Measurements from ENCODE around the gene EFCAB12. TPM values are rescaled to one million over a fixed set of nuclear protein-coding genes. Genes with fewer than 3 reads are reported as not detected.
A peak's percentile ranks its signal among the peaks of the same experiment; 100 is the strongest.
"Not testable (repeated sequence)": the region's sequence is repeated elsewhere in the genome, so short reads cannot be mapped to it uniquely, and the experiment has no call there.

EFCAB12 gene
- total and polyA plus RNA-seq, 2 donors (not counting 3 experiments of a cell fraction or from before 2014, with no cell fraction given) = 0.15 to 0.49 TPM

GRCh38 chr3:129413687-129414506 is 14.5 kb downstream of the EFCAB12 start:
- H2AFZ ChIP-seq (ENCODE audit: low read depth, low read length) = no peak overlapping the region
- DNase-seq (ENCODE audit: low read depth, low spot score) = peak; percentile 71
- CTCF ChIA-PET = interaction anchor here (0.7 to 2.2 kb wide), 9 partner anchors 9 to 86 kb away, joined by 3 to 6 read pairs (median 4); partner anchors contain the start of gene EFCAB12

GRCh38 chr3:129413238-129413637 is 15.2 kb downstream of the EFCAB12 start:
- BruUV-seq (replicated peaks); dilution Hi-C loops (cut with MboI; ENCODE audit: extremely low pct_ligation_motif_present, low sequenced_read_pairs); DNase-seq (ENCODE audit: low read depth, low spot score); H3K4me3 ChIP-seq (replicated peaks in 1 of 3; ENCODE audit: insufficient read depth in 1 of 3, low read depth in 1 of 3, low read length in 3 of 3); H3K4me2 ChIP-seq (ENCODE audit: insufficient read depth, low read length); H3K9me3 ChIP-seq (replicated peaks; ENCODE audit: control insufficient read depth, insufficient read depth, low read length); intact Hi-C loops (cut with micrococcal nuclease); H3K79me2 ChIP-seq (ENCODE audit: control insufficient read depth, insufficient read depth, low read length); FAIRE-seq; H3K9me1 ChIP-seq (replicated peaks; ENCODE audit: control insufficient read depth, extremely low read depth, insufficient read depth, low read length); POLR2A ChIA-PET; H2AFZ ChIP-seq (ENCODE audit: low read depth, low read length); H4K20me1 ChIP-seq (replicated peaks; ENCODE audit: control insufficient read depth, extremely low read depth, insufficient read depth, low read length); H3K27ac ChIP-seq (ENCODE audit: insufficient read depth, low read depth, low read length); H3K27me3 ChIP-seq (ENCODE audit: control insufficient read depth in 2 of 2, insufficient read depth in 2 of 2, low read length in 2 of 2); H3K9ac ChIP-seq (replicated peaks; ENCODE audit: extremely low read depth, insufficient read depth, low read length); H3K36me3 ChIP-seq (ENCODE audit: control insufficient read depth in 2 of 2, extremely low read depth in 1 of 2, insufficient read depth in 2 of 2, low read length in 2 of 2); H3K4me1 ChIP-seq (ENCODE audit: control insufficient read depth, extremely low read depth, insufficient read depth, low read length): not testable (repeated sequence)
- CTCF ChIA-PET = interaction anchor here (0.9 to 2.2 kb wide), 7 partner anchors 9 to 30 kb away, joined by 3 to 6 read pairs (median 4); partner anchors contain the start of gene EFCAB12

More at GRCh38 chr3:129413687-129414506, 14.5 kb downstream of the EFCAB12 start:
- BruUV-seq (replicated peaks) = no TSS peak
- Histone ChIP-seq H3K4me2 (ENCODE audit: insufficient read depth, low read length) (no peak overlapping the region), H3K79me2 (ENCODE audit: control insufficient read depth, insufficient read depth, low read length) (no peaks in the 10 kb centered on the region), H3K9ac (replicated peaks; ENCODE audit: extremely low read depth, insufficient read depth, low read length) (no peak overlapping the region), H3K27ac (ENCODE audit: insufficient read depth, low read depth, low read length) (no peak overlapping the region), H3K9me1 (replicated peaks; ENCODE audit: control insufficient read depth, extremely low read depth, insufficient read depth, low read length) (no peaks in the 10 kb centered on the region), H3K4me1 (ENCODE audit: control insufficient read depth, extremely low read depth, insufficient read depth, low read length) (peaks cover 8% of the 10 kb centered on the region), H4K20me1 (replicated peaks; ENCODE audit: control insufficient read depth, extremely low read depth, insufficient read depth, low read length) (no peaks in the 10 kb centered on the region), H3K9me3 (replicated peaks; ENCODE audit: control insufficient read depth, insufficient read depth, low read length) (no peaks in the 10 kb centered on the region), H3K36me3 (ENCODE audit: control insufficient read depth in 2 of 2, extremely low read depth in 1 of 2, insufficient read depth in 2 of 2, low read length in 2 of 2) (no peaks in the 10 kb centered on the region), H3K27me3 (ENCODE audit: control insufficient read depth in 2 of 2, insufficient read depth in 2 of 2, low read length in 2 of 2) (no peaks in the 10 kb centered on the region), H3K4me3 (replicated peaks in 1 of 3; ENCODE audit: insufficient read depth in 1 of 3, low read depth in 1 of 3, low read length in 3 of 3) (no peak overlapping the region)
- no peak for TF ChIP-seq POLR2A (IDR thresholded peaks at IDR 0.05; ENCODE audit: low read depth, low read length)
- TF ChIP-seq JUN (IDR thresholded peaks at IDR 0.05; ENCODE audit: borderline replicate concordance, insufficient read depth, insufficient read length, low read depth) = peak; percentile 57
- TF ChIP-seq EZH2 (IDR thresholded peaks at IDR 0.05; ENCODE audit: borderline replicate concordance, low read depth, low read length, severe bottlenecking) = no peak
- no peak for TF ChIP-seq POLR2AphosphoS5 (IDR thresholded peaks at IDR 0.05; ENCODE audit: insufficient read depth, low read depth, low read length)
- TF ChIP-seq, protein P1, sequence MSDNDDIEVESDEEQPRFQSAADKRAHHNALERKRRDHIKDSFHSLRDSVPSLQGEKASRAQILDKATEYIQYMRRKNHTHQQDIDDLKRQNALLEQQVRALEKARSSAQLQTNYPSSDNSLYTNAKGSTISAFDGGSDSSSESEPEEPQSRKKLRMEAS (IDR thresholded peaks at IDR 0.05; ENCODE audit: insufficient read depth, insufficient read length) = no peak
- no peak for TF ChIP-seq GATA2 (IDR thresholded peaks at IDR 0.05; ENCODE audit: insufficient read depth, insufficient read length, low read depth, low read length)
- TF ChIP-seq FOS (IDR thresholded peaks at IDR 0.05; ENCODE audit: borderline replicate concordance, insufficient read depth, low read length) = peak; percentile 69
- TF ChIP-seq MYC (IDR thresholded peaks at IDR 0.05; ENCODE audit: low read depth, low read length) = no peak
- TF ChIP-seq, protein P2, sequence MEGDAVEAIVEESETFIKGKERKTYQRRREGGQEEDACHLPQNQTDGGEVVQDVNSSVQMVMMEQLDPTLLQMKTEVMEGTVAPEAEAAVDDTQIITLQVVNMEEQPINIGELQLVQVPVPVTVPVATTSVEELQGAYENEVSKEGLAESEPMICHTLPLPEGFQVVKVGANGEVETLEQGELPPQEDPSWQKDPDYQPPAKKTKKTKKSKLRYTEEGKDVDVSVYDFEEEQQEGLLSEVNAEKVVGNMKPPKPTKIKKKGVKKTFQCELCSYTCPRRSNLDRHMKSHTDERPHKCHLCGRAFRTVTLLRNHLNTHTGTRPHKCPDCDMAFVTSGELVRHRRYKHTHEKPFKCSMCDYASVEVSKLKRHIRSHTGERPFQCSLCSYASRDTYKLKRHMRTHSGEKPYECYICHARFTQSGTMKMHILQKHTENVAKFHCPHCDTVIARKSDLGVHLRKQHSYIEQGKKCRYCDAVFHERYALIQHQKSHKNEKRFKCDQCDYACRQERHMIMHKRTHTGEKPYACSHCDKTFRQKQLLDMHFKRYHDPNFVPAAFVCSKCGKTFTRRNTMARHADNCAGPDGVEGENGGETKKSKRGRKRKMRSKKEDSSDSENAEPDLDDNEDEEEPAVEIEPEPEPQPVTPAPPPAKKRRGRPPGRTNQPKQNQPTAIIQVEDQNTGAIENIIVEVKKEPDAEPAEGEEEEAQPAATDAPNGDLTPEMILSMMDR (IDR thresholded peaks at IDR 0.05; ENCODE audit: extremely low read depth in 1 of 2, insufficient read depth in 1 of 2, low read depth in 1 of 2, low read length in 2 of 2) = no peak
- FAIRE-seq = peak; percentile 77
- intact Hi-C loops (cut with micrococcal nuclease) (no loop called here), dilution Hi-C loops (cut with MboI; ENCODE audit: extremely low pct_ligation_motif_present, low sequenced_read_pairs) (no loop called here)
- POLR2A ChIA-PET = no interaction called here

Measured in endothelial cell of umbilical vein (primary cell).